Motor neuron (in vitro differentiated cells): ENCODE results near the gene FAM32A. TPM values are rescaled to one million over a fixed set of nuclear protein-coding genes. Genes with fewer than 3 reads are reported as not detected.

Source experiments
- ATAC-seq, 8 experiments: fragments of 200-7000 bp; cut with Tn5 transposase; replicated peaks in 6 of 8; 2 replicates each; pipeline ENCODE4 v1.8.0; 2021; ENCODE audit warnings: mild to moderate bottlenecking in 8 of 8, moderate library complexity in 8 of 8
- H3K27ac ChIP-seq, 2 donors: fragments of 250-450 bp; sonication (Bioruptor Pico); 2 replicates each; pipeline ENCODE4 v1.9.0; 2021; ENCODE audit warnings: antibody characterized with exemption in 2 of 2, mild to moderate bottlenecking in 2 of 2, moderate library complexity in 1 of 2
- H3K4me1 ChIP-seq, 2 donors: fragments of 250-450 bp; sonication (Bioruptor Pico); replicated peaks in 1 of 2; 2 replicates each; pipeline ENCODE4 v1.6.1; 2021; ENCODE audit warnings: antibody characterized with exemption in 2 of 2, mild to moderate bottlenecking in 2 of 2, moderate library complexity in 1 of 2
- H3K4me3 ChIP-seq, 5 donors: fragments of 250-450 bp; sonication (Bioruptor Pico); 2 replicates each; pipeline ENCODE4 v1.9.0; 2021; ENCODE audit warnings: antibody characterized with exemption in 5 of 5, mild to moderate bottlenecking in 5 of 5, moderate library complexity in 4 of 5
- WGBS, 10 experiments: fragments of 450-650 bp; shearing (Covaris generic); methylation state at CpG; one replicate each; pipeline ENCODE4 v1.0.0; 2022; 5-methylcytosine and 5-hydroxymethylcytosine counted together
- in situ Hi-C, 9 experiments: fragments of 400-800 bp; cut with MboI; loops; one replicate each; pipeline ENCODE4 v1.15.0; 2021; ENCODE audit warnings: low sequenced_read_pairs in 9 of 9, low pct_unique_long_range_greater_than_20kb in 2 of 9; ENCODE audit not compliant: unreplicated experiment in 9 of 9
- total RNA-seq, 8 experiments: library from RNA; unstranded; fragments of 300-600 nt; gene quantifications; 2 replicates each; pipeline versions ENCODE4 v1.2.3 to v1.2.4, GENCODE V29; 2022

The FAM32A gene
- total RNA-seq, 8 experiments from 2014 or later, result 78.1 to 159 (median 114) TPM

DNA sequence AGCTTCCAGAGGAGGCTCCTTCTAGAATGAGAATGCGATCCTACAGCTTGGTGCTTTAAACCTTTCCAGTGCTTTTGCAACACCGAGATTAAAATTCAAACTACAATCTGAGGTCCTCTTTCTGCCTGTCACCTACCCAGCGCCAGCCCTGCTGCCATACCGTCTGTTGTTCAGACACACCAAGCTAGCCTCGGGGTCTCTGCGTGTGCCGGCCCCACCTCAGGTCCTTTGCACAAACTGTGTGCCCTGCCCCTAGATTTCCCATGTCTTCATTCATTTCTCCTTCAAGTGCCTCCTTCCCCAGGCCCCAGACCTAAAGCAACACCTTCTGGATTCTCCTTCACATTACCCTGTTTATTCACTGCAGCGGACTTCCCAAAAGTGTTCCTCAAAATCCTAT, 30.7 kb upstream of the FAM32A start:
- H3K27ac ChIP-seq, result no peak overlapping the region
- ATAC-seq, result no peak
- no peaks in the 10 kb centered on the region for H3K4me1 ChIP-seq
- WGBS, 10 experiments, result 73 to 100% (median 83%) methylated on average over 1 to 7 of the region's 8 CpGs; no CpG with 5 or more reads in 2 of the 10 experiments
- in situ Hi-C loops, result loop anchor here in 1 of 9 experiments (25.0 kb wide), 1 partner anchor 517 kb away; the partner anchor contains the start of gene CYP4F3
- H3K4me3 ChIP-seq, result no peak overlapping the region

DNA sequence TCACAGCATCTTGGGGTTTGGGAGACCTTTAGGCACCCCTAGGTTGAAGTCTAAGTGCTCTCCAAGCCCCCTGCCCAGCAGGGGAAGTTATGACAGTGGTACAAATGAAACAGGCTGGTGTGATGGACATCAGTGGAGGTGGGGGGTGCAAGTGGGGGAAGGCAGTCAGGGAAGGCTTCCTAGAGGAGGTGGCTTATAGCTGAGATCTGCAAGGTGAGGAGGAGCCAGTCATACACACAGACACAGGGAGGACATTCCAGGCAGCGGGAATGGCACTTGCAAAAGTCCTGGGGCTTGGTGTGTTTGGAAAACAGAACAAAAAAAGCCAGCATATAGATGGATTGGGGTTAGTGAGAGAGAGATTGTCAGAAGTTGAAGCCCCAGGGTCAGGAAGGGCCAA, 30.1 kb upstream of the FAM32A start:
- ATAC-seq, result no peak
- WGBS, 10 experiments, result 29 to 90% (median 49%) methylated on average over 1 of the region's 1 CpG; no CpG with 5 or more reads in 6 of the 10 experiments

DNA sequence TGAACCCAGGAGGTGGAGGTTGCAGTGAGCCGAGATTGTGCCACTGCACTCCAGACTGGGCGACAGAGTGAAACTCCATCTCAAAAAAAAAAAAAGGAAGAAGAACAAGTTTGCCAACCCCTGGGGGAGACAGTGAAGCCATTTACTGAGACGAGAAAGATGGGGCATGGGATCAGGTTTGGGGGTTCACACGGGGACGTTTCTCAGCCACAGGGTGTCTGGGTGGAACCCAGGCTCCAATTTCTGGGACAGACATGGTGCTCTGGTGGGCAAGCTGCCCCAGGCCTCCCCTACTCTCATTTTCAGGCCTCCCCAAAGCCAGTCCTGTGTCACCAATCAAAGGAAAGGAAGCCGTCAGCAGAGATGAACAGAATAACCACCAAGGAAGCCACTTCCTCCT, 28.3 kb upstream of the FAM32A start:
- H3K4me1 ChIP-seq, result no peaks in the 10 kb centered on the region
- WGBS, 10 experiments, result 53 to 100% (median 67%) methylated on average over 1 to 4 of the region's 6 CpGs; no CpG with 5 or more reads in 5 of the 10 experiments
- in situ Hi-C loops, result loop anchor here in 1 of 9 experiments (25.0 kb wide), 1 partner anchor 520 kb away; the partner anchor contains the start of gene CYP4F3
- H3K27ac ChIP-seq, result no peak overlapping the region
- ATAC-seq, result no peak
- H3K4me3 ChIP-seq, result no peak overlapping the region

More for the DNA sequence above, 30.1 kb upstream of the FAM32A start:
- in situ Hi-C loops, result loop anchor here in 1 of 9 experiments (25.0 kb wide), 1 partner anchor 518 kb away; the partner anchor contains the start of gene CYP4F3
- Histone ChIP-seq H3K4me1 (no peaks in the 10 kb centered on the region), H3K4me3 (no peak overlapping the region), H3K27ac (no peak overlapping the region)

DNA sequence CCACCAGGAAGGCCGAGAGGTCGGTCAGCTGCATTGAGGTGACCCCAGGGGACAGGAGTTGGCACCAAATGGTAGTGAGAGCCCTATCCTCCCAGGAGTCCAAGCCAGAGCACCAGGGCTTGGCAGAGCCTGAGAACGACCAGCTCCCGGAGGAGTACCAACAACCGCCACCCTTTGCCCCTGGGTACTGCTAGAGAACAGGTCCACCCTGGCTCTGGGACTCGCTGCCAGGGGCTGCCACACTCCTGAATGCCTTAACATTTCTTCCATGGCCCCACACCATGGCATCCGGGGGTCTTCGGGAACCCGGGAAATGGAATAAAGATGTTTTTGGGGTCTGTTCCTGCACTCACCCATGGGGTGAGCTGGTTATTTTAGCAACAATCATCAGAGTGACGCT, 27.6 kb upstream of the FAM32A start:
- Histone ChIP-seq H3K27ac (no peak overlapping the region), H3K4me3 (no peak overlapping the region), H3K4me1 (no peaks in the 10 kb centered on the region)
- ATAC-seq, result no peak
- in situ Hi-C loops, result loop anchor here in 1 of 9 experiments (25.0 kb wide), 1 partner anchor 520 kb away; the partner anchor contains the start of gene CYP4F3
- WGBS, 10 experiments, result 60 to 100% (median 90%) methylated on average over 1 to 5 of the region's 10 CpGs; no CpG with 5 or more reads in 3 of the 10 experiments

DNA sequence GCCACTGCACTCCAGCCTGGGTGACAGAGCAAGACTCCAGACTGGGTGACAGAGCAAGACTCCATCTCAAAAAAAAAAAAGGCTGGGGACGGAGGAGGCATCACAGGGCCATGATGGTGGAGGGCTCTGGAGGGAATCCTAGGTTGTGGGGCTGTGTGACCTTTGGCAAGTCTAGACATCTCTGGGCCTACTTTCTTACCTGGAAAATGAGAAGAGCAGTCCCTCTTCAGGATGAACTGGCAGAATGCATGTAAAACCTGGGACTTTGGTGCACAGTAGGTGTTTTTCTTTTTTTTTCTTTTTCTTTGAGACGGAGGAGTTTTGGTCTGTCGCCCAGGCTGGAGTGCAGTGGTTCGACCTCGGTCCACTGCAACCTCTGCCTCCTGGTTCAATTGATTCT, 25.6 kb upstream of the FAM32A start:
- 40 to 87% (median 70%) methylated on average over 1 to 3 of the region's 5 CpGs; no CpG with 5 or more reads in 7 of the 10 experiments for WGBS, 10 experiments
- Histone ChIP-seq H3K27ac (no peak overlapping the region), H3K4me1 (no peaks in the 10 kb centered on the region), H3K4me3 (no peak overlapping the region)
- no peak for ATAC-seq
- in situ Hi-C loops, result loop anchor here in 1 of 9 experiments (25.0 kb wide), 1 partner anchor 522 kb away; the partner anchor contains the start of gene CYP4F3

DNA sequence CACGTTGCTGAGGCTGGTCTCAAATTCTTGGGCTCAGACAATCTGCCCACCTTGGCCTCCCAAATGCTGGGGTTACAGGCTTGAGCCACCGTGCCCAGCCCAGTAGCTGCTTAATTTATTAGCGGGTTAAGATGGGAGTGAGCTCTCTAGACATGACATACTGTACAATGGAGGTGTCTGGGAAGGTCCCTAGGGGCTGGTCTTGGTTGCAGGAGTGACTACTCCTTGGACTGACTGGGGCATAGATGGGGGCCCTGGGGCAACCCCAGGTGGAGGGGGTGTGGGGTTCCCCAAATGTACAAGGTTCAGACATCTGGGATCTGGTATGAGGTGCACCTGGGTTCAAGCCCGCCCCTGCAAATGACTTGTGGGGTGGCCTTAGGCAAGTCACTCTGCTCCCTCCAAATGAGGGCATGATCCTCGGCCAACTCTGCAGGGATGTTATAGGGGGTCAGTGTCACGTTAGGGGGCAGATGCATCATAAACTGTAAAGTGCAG, 24.7 kb upstream of the FAM32A start:
- ATAC-seq, result no peak
- Histone ChIP-seq H3K4me3 (no peak overlapping the region), H3K4me1 (no peaks in the 10 kb centered on the region), H3K27ac (no peak overlapping the region)
- in situ Hi-C loops, result loop anchor here in 1 of 9 experiments (25.0 kb wide), 1 partner anchor 523 kb away; the partner anchor contains the start of gene CYP4F3
- 0 to 13% methylated on average over 1 to 3 of the region's 6 CpGs; no CpG with 5 or more reads in 8 of the 10 experiments for WGBS, 10 experiments

DNA sequence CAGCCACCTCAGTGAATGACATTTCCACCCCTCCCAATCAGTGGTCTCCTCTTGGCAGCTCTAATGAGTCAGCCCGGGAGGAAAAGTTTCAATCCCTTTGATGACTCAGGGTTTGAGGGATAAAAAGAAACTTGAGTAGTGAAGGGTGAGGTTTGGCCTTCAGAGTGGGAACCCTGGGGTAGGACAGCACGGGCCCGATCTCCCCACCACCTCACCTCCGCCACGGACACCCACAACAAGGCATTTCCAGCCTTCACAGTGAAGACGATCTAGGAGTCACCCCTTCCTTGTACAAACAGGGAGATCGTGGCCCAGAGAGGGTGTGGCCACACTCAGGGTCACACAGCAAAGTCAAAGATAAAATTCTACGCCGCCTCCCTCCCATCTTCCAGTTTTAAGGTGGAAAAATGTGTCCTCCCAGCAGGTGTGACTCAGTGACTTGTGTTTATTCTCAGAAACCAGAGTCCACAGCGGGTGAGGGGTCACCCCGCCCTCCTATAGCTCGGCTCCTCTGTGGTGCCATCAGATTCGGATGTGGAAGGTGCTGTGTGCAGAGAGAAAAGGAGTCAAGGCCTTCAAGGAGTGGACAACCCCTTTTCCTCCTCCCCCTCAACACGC, 24.2 kb upstream of the FAM32A start:
- WGBS, 10 experiments, result 19 to 80% (median 43%) methylated on average over 1 to 12 of the region's 14 CpGs; no CpG with 5 or more reads in 3 of the 10 experiments
- in situ Hi-C loops, result loop anchor here in 1 of 9 experiments (25.0 kb wide), 1 partner anchor 524 kb away; the partner anchor contains the start of gene CYP4F3
- Histone ChIP-seq H3K4me3 (no peak overlapping the region), H3K27ac (no peak overlapping the region), H3K4me1 (no peaks in the 10 kb centered on the region)
- peak in 2 of 8 experiments; percentile 76 to 77 for ATAC-seq

DNA sequence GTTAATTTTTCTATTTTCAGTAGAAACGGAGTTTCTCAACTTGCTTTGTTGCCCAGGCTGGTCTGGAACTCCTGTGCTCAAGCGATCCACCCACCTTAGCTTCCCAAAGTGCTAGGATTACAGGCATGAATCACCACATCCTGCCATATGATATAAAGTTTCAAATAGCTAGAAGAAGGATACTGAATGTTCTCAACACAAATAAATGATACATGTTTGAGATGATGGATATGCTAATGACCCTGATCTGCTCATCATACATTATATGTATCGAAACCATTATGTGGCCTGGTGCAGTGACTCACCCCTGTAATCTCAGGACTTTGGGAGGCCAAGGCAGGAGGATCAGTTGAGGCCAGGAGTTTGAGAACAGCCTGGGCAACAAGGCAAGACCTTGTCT, 23.4 kb upstream of the FAM32A start:
- no peak overlapping the region for H3K4me3 ChIP-seq
- in situ Hi-C loops, result loop anchor here in 1 of 9 experiments (25.0 kb wide), 1 partner anchor 525 kb away; the partner anchor contains the start of gene CYP4F3
- peak in 2 of 8 experiments; percentile 71 to 77 for ATAC-seq
- no peak overlapping the region for H3K27ac ChIP-seq
- 13 to 93% (median 36%) methylated on average over 1 to 3 of the region's 3 CpGs; no CpG with 5 or more reads in 2 of the 10 experiments for WGBS, 10 experiments
- no peaks in the 10 kb centered on the region for H3K4me1 ChIP-seq

DNA sequence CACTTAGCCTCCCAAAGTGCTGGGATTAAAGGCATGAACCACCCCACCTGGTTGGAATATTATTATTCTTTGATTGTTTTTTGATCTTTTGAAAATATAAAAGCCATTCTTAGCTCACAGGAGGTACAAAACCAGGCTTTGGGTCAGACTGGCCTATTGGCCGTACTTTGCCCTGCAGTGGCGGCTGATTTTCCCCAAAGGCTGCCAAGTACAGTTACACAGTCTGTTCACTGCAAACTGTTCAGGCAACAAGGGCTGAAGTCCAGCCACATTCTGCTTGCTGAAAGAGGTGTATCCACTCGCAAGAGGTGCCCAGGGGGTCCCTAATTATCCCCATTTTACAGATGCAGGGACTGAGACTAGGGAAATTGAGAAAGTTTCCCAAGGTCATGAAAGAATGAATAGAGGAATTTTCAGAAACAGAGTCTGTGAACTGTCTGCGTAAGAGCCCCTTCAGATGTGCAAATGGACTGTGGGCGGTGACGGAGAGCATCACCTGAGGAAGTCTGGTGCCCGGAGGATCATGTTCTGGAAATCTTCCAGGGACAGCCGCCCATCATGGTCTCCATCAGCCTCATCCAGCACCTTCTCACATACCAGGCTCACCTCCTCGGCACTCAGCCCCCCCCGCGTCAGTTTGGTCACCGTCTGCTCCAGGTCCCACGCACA, 20.9 kb upstream of the FAM32A start:
- WGBS, 10 experiments, result 40 to 92% (median 72%) methylated on average over 1 to 7 of the region's 13 CpGs; no CpG with 5 or more reads in 4 of the 10 experiments
- in situ Hi-C loops, result loop anchor here in 1 of 9 experiments (25.0 kb wide), 1 partner anchor 527 kb away; the partner anchor contains the start of gene CYP4F3
- H3K4me3 ChIP-seq, result no peak overlapping the region
- no peak overlapping the region for H3K27ac ChIP-seq
- H3K4me1 ChIP-seq, result no peaks in the 10 kb centered on the region
- no peak for ATAC-seq

DNA sequence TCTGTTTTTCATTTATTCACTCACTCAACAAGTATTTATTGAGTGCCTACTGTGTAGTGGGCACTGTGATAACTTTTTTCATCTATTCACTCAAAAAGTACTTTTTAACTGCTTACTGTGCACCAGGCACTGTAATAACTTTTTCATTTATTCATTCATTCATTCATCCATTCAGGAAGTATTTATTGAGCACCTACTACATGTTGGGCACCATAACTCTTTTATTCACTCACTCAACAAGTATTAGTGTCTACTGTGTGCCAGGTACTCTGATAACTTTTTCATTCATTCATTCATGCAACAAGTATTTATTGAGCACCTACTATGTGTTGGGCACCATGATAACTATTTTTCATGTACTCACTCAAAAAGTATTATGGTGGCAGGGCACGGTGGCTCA, 18.8 kb upstream of the FAM32A start:
- Histone ChIP-seq H3K27ac (no peak overlapping the region), H3K4me3 (no peak overlapping the region), H3K4me1 (no peaks in the 10 kb centered on the region)
- 57 to 73% methylated on average over 1 of the region's 1 CpG; no CpG with 5 or more reads in 8 of the 10 experiments for WGBS, 10 experiments
- ATAC-seq, result no peak
- in situ Hi-C loops, result loop anchor here in 1 of 9 experiments (25.0 kb wide), 1 partner anchor 529 kb away; the partner anchor contains the start of gene CYP4F3

DNA sequence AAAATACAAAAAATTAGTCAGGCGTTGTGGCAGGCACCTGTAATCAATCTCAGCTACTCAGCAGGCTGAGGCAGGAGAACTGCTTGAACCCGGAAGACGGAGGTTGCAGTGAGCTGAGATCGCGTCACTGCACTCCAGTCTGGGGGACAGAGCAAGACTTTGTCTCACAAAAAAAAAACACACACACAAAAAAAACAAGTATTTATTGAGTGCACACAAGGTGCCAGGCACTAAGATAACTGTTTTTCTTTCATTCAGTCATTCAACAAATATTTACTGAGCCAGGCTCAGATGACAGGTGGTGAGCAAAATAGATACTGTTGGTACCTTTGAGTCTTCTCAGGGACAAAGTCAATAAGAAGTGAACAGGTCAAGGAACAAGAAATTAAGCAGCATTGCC, 18.2 kb upstream of the FAM32A start:
- Histone ChIP-seq H3K27ac (no peak overlapping the region), H3K4me3 (no peak overlapping the region), H3K4me1 (no peaks in the 10 kb centered on the region)
- no peak for ATAC-seq
- in situ Hi-C loops, result loop anchor here in 1 of 9 experiments (25.0 kb wide), 1 partner anchor 530 kb away; the partner anchor contains the start of gene CYP4F3
- 83 to 100% (median 89%) methylated on average over 2 to 5 of the region's 5 CpGs; no CpG with 5 or more reads in 7 of the 10 experiments for WGBS, 10 experiments

DNA sequence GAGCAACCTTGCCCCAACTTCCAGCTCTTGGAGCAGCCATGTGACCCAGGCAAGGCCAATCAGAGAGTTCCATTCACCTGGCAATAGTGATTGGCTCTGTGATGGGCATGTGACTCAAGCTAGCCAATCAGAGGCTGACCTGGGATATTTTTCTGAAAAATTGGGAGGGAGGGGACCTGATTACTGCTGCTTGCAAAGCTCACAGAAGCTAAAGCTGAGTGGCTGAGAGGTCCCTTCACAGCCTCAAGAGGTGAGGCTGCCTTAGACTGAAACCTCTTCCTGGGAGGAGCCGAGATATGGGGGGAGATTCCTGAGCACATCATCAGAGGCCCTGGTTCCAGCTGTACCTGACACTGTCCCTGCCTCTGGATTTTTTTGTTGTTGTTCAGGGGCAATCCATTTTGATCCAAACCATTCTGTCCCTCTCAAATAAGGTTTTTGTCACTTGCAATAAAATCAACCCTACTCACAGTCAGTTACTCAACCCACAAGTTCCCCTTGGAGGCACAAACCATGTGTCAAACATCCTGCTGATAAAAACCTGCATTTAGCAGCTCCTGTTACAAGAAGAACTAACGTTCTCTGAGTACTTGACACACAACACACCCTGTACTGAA, 16.6 kb upstream of the FAM32A start:
- in situ Hi-C loops, result loop anchor here in 1 of 9 experiments (25.0 kb wide), 1 partner anchor 531 kb away; the partner anchor contains the start of gene CYP4F3
- no peak for ATAC-seq
- WGBS, 10 experiments, result 20 to 71% (median 60%) methylated on average over 1 to 2 of the region's 2 CpGs; no CpG with 5 or more reads in 5 of the 10 experiments

More for the DNA sequence above, 16.6 kb upstream of the FAM32A start:
- H3K4me1 ChIP-seq, result no peaks in the 10 kb centered on the region
- no peak overlapping the region for H3K27ac ChIP-seq
- no peak overlapping the region for H3K4me3 ChIP-seq
